ENCODE measurements around the gene EP400.

DNA sequence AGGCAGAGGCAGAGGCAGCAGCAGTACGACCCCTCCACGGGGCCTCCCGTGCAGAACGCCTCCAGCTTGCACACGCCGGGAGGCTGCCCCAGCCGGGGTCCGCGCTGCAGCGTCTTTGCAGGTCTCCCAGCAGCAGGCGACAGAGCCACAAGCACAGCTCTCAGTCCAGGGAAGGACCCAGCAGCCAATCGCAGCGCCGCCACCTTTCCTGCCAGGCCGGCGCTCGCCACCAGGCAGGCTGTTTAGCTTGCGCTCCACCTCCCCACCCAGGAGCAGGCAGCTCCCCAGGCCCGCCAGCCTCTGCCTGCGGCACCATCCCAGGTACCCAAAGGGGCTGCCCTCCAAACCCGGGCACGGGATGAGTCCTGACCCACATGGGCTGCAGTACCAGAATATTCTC, 169.1 kb downstream of the EP400 start:
- no peak for TF ChIP-seq CTCF (conservative IDR thresholded peaks at IDR 0.05 in 1 of 2, IDR thresholded peaks at IDR 0.05 in 1 of 2; ENCODE audit: low read depth in 1 of 2, low read length in 2 of 2)
- no peak for TF ChIP-seq EZH2 (IDR thresholded peaks at IDR 0.05; ENCODE audit: low read length, missing control alignments)
